Pericardium fibroblast (primary cell): Measurements from ENCODE around the gene LONRF2. TPM values are rescaled to one million over a fixed set of nuclear protein-coding genes. Genes with fewer than 3 reads are reported as not detected.

Source experiments
- total RNA-seq: library from RNA; depleted of rRNA; stranded (reverse); fragments of >200 nt; gene quantifications from 2 replicates; pipeline ENCODE4 v1.2.3, GENCODE V29; 2015

LONRF2 gene
- total RNA-seq, result under 0.01 and 1.0 TPM in 2 replicates

GRCh38 chr2:100321866-100322820 lies at the start of gene LONRF2:
Gene LONRF2 (minus strand): TSS chr2:100322501. CDS start chr2:100322093, 408 bp downstream.

Other genes with a start within 250 kb of the LONRF2 start
- 0.17 and 0.58 TPM in 2 replicates for gene AFF3, start 179.9 kb downstream of the LONRF2 start, total RNA-seq
- 5.7 and 7.8 TPM in 2 replicates for gene CHST10, start 95.2 kb upstream of the LONRF2 start, total RNA-seq
- not detected in 2 replicates for gene NMS, start 148.0 kb upstream of the LONRF2 start, total RNA-seq
- gene PDCL3, start 240.5 kb upstream of the LONRF2 start, total RNA-seq, result 7.4 and 9.2 TPM in 2 replicates